IMR-90 (cell line): ENCODE data around the gene LRRC39. TPM values are rescaled to one million over a fixed set of nuclear protein-coding genes. Genes with fewer than 3 reads are reported as not detected.

Experiments
- ATAC-seq: fragments of 200-7000 bp; cut with Tn5 transposase; 2 replicates; pipeline ENCODE4 v1.9.1; 2020; ENCODE audit warnings: low read depth, mild to moderate bottlenecking, moderate library complexity
- BruUV-seq: library from RNA; stranded (reverse); fragments of 400-500 nt; replicated peaks from 2 replicates; lab custom pipeline; 2021; lab: Mats Ljungman, UMichigan
- CTCF ChIA-PET: fragments of 300-600 bp; formaldehyde crosslinking; extraction: SDS; loops from one replicate; lab custom pipeline; 2021; ENCODE audit warnings: antibody characterized with exemption; lab: Yijun Ruan, JAX
- POLR2A ChIA-PET: fragments of 300-600 bp; sonication (Branson Sonifier 250); formaldehyde crosslinking; loops from one replicate; lab custom pipeline; 2022; ENCODE audit warnings: antibody characterized with exemption; ENCODE audit not compliant: unreplicated experiment; lab: Charles Lee
- DNase-seq: peaks from one replicate; pipeline ENCODE4 v3.0.0; 2013
- H2AFZ ChIP-seq: replicated peaks from 2 replicates; pipeline ENCODE3; 2013; ENCODE audit warnings: low read length, mild to moderate bottlenecking; ENCODE audit not compliant: poor library complexity
- H2AK5ac ChIP-seq: 2 replicates; pipeline ENCODE4 v1.6.1; 2013; ENCODE audit warnings: low read depth, low read length, inconsistent platforms
- H2AK9ac ChIP-seq: replicated peaks from 2 replicates; pipeline ENCODE3; 2013; ENCODE audit warnings: mild to moderate bottlenecking, low read depth, low read length, moderate library complexity; ENCODE audit not compliant: poor library complexity
- H2BK120ac ChIP-seq: 2 replicates; pipeline ENCODE4 v1.6.1; 2013; ENCODE audit warnings: low read depth, low read length, inconsistent platforms
- H2BK15ac ChIP-seq: 3 replicates; pipeline ENCODE4 v1.6.1; 2013; ENCODE audit warnings: low read depth, low read length, inconsistent platforms
- H2BK20ac ChIP-seq: 2 replicates; pipeline ENCODE4 v1.6.1; 2013; ENCODE audit warnings: low read depth, mild to moderate bottlenecking, inconsistent platforms, low read length, moderate library complexity
- H2BK5ac ChIP-seq: 2 replicates; pipeline ENCODE4 v1.6.1; 2013; ENCODE audit warnings: mild to moderate bottlenecking, low read depth, low read length, inconsistent platforms; ENCODE audit not compliant: poor library complexity, severe bottlenecking
- H3K14ac ChIP-seq: replicated peaks from 2 replicates; pipeline ENCODE4 v1.6.1; 2013; ENCODE audit warnings: low read depth, low read length, inconsistent platforms
- H3K18ac ChIP-seq: 2 replicates; pipeline ENCODE4 v1.6.1; 2013; ENCODE audit warnings: low read depth, low read length, control low read depth
- H3K23ac ChIP-seq: 2 replicates; pipeline ENCODE4 v1.6.1; 2013; ENCODE audit warnings: low read depth, low read length, inconsistent platforms
- H3K27ac ChIP-seq: 2 replicates; pipeline ENCODE4 v1.5.1; 2013; ENCODE audit warnings: mild to moderate bottlenecking, control low read depth, low read length; ENCODE audit not compliant: insufficient read depth
- H3K27me3 ChIP-seq: 2 replicates; pipeline ENCODE4 v1.6.1; 2013; ENCODE audit warnings: low read length; ENCODE audit not compliant: control insufficient read depth, insufficient read depth
- H3K36me3 ChIP-seq: 2 replicates; pipeline ENCODE4 v1.6.1; 2013; ENCODE audit warnings: low read length, mixed read lengths; ENCODE audit not compliant: control insufficient read depth, insufficient read depth
- H3K4ac ChIP-seq: 2 replicates; pipeline ENCODE4 v1.6.1; 2013; ENCODE audit warnings: low read depth, low read length, inconsistent platforms
- H3K4me1 ChIP-seq: 2 replicates; pipeline ENCODE4 v1.6.1; 2013; ENCODE audit warnings: low read length, mixed read lengths; ENCODE audit not compliant: control insufficient read depth, insufficient read depth
- H3K4me2 ChIP-seq: 2 replicates; pipeline ENCODE4 v1.6.1; 2013; ENCODE audit warnings: low read depth, mild to moderate bottlenecking, control low read depth, low read length, moderate library complexity
- H3K4me3 ChIP-seq: 2 replicates; pipeline ENCODE4 v1.5.1; 2013; ENCODE audit warnings: low read depth, mild to moderate bottlenecking, control low read depth, low read length, moderate library complexity; ENCODE audit not compliant: insufficient read depth
- H3K56ac ChIP-seq: 2 replicates; pipeline ENCODE4 v1.6.1; 2013; ENCODE audit warnings: low read length, inconsistent platforms; ENCODE audit not compliant: insufficient read depth; ENCODE audit errors: extremely low read depth
- H3K79me1 ChIP-seq, 2 experiments: 2 replicates each; pipeline ENCODE4 v1.6.1; 2013; ENCODE audit warnings: low read length in 2 of 2, inconsistent platforms in 1 of 2, low read depth in 1 of 2
- H3K9ac ChIP-seq: 2 replicates; pipeline ENCODE4 v1.6.1; 2013; ENCODE audit warnings: low read depth, low read length, control low read depth
- H3K9me1 ChIP-seq: 2 replicates; pipeline ENCODE4 v1.6.1; 2013; ENCODE audit warnings: low read length, inconsistent platforms; ENCODE audit not compliant: insufficient read depth
- H3K9me3 ChIP-seq: 2 replicates; pipeline ENCODE4 v1.6.1; 2013; ENCODE audit warnings: low read length; ENCODE audit not compliant: control insufficient read depth, insufficient read depth
- H4K20me1 ChIP-seq: 2 replicates; pipeline ENCODE4 v1.6.1; 2013; ENCODE audit warnings: low read length, inconsistent platforms; ENCODE audit not compliant: insufficient read depth
- H4K5ac ChIP-seq: 2 replicates; pipeline ENCODE4 v1.6.1; 2013; ENCODE audit warnings: mild to moderate bottlenecking, low read depth, low read length, control low read depth
- H4K8ac ChIP-seq, 2 experiments: 2 replicates each; pipeline ENCODE4 v1.6.1; 2013; ENCODE audit warnings: low read depth in 2 of 2, low read length in 2 of 2, control low read depth in 1 of 2, inconsistent platforms in 1 of 2
- H4K91ac ChIP-seq: 2 replicates; pipeline ENCODE4 v1.6.1; 2013; ENCODE audit warnings: low read depth, low read length, inconsistent platforms; ENCODE audit not compliant: insufficient read depth
- CEBPB ChIP-seq: IDR thresholded peaks from 2 replicates; pipeline ENCODE4 v1.6.1; 2012; ENCODE audit warnings: low read depth, low read length, improper control_type of control experiment
- MAFK ChIP-seq: IDR thresholded peaks from 2 replicates; pipeline ENCODE4 v1.6.1; 2012; ENCODE audit warnings: low read depth, low read length, improper control_type of control experiment
- NFE2L2 ChIP-seq: fragments of 150-350 bp; IDR thresholded peaks from 2 replicates; pipeline ENCODE4 v1.6.1; 2016; ENCODE audit warnings: low read depth, mild to moderate bottlenecking, low read length
- RAD21 ChIP-seq: IDR thresholded peaks from 2 replicates; pipeline ENCODE4 v1.6.1; 2012; ENCODE audit warnings: low read length, improper control_type of control experiment
- WGBS, 2 experiments: methylation state at CpG; one replicate each; pipeline versions ENCODE4 v1.1.5 to v1.1.7; 2013; ENCODE audit warnings: missing lambda C conversion rate in 2 of 2; ENCODE audit not compliant: insufficient read length in 1 of 2; ENCODE audit errors: extremely low coverage in 2 of 2; 5-methylcytosine and 5-hydroxymethylcytosine counted together
- dilution Hi-C: fragments of 300-500 bp; cut with HindIII; formaldehyde crosslinking; loops from one replicate; pipeline ENCODE4 v1.14.3; 2018; ENCODE audit warnings: low sequenced_read_pairs; ENCODE audit not compliant: unreplicated experiment
- in situ Hi-C: fragments of 300-500 bp; cut with MboI; formaldehyde crosslinking; loops from 3 replicates; pipeline ENCODE4 v1.14.3; 2019; ENCODE audit warnings: low sequenced_read_pairs, inconsistent platforms, mixed read lengths
- intact Hi-C: fragments of 100-400 bp; cut with micrococcal nuclease; formaldehyde crosslinking; loops from 2 replicates; pipeline ENCODE4 v1.10.0; 2022
- polyA plus RNA-seq, 3 experiments: library from polyadenylated mRNA; depleted of rRNA; stranded (reverse); fragments of >200 nt; gene quantifications; 2 replicates each; pipeline ENCODE4 v1.2.3, GENCODE V29; 2012; ENCODE audit warnings: low replicate concordance in 1 of 3
- total RNA-seq: library from RNA; depleted of rRNA; stranded (reverse); fragments of >200 nt; gene quantifications from 2 replicates; pipeline ENCODE4 v1.2.3, GENCODE V29; 2012

Gene LRRC39
- total and polyA plus RNA-seq, 2 of the 4 experiments (the other 2 are of a cell fraction) = 0.36 to 0.48 TPM

- DNase-seq (no peak), ATAC-seq (no peak)
- Histone ChIP-seq H3K4me1 (peaks cover 1% of the 10 kb centered on the region; the same call in 1 of the 2 replicates), H4K5ac (no peak overlapping the region), H3K14ac (no peak overlapping the region), H4K8ac (no peak overlapping the region), H3K36me3 (no peaks in the 10 kb centered on the region), H3K4ac (no peak overlapping the region), H2BK15ac (no peak overlapping the region), H3K9ac (no peak overlapping the region), H2BK120ac (no peak overlapping the region), H3K4me3 (no peak overlapping the region), H3K27me3 (no peaks in the 10 kb centered on the region), H4K20me1 (no peaks in the 10 kb centered on the region), H3K9me1 (peaks cover 2% of the 10 kb centered on the region; the same call in 1 of the 2 replicates), H2BK20ac (no peak overlapping the region), H3K18ac (no peak overlapping the region), H2AK9ac (no peak overlapping the region), H2AFZ (no peak overlapping the region), H3K23ac (no peak overlapping the region), H3K27ac (no peak overlapping the region), H3K56ac (no peak overlapping the region), H2AK5ac (no peak overlapping the region), H3K4me2 (no peak overlapping the region), H2BK5ac (no peak overlapping the region), H3K79me1 (peaks cover 27 to 39% of the 10 kb centered on the region in 2 experiments), H3K9me3 (no peaks in the 10 kb centered on the region), H4K91ac (no peak overlapping the region)
- in situ Hi-C loops (no loop called here), intact Hi-C loops (no loop called here), dilution Hi-C loops (no loop called here)
- POLR2A ChIA-PET = interaction anchor here (0.5 kb wide), 1 partner anchor 44 kb away, joined by 3 read pairs; no protein-coding TSS in a partner anchor
- BruUV-seq = no TSS peak
- no CpG with 5 or more reads among the region's 1 CpG for WGBS, 2 experiments
- CTCF ChIA-PET = no interaction called here
- TF ChIP-seq MAFK (peak; percentile 33; the same call in 1 of the 2 replicates), RAD21 (no peak), NFE2L2 (no peak), CEBPB (no peak)
Observed at GRCh38 chr1:100127226-100127625, 50.8 kb downstream of the LRRC39 start.
